GM21381 (cell line): ENCODE measurements around the gene AMH.

Source experiments
- ATAC-seq: cut with Tn5 transposase; IDR thresholded peaks from one replicate; pipeline ENCODE4 v1.9.1; 2021; ENCODE audit warnings: mild to moderate bottlenecking, moderate library complexity; ENCODE audit not compliant: unreplicated experiment

The AMH gene

GRCh38 chr19:2283835-2284507, 34.8 kb downstream of the AMH start:
- ATAC-seq = no peak

- no peak for ATAC-seq
Measured at GRCh38 chr19:2286402-2287140, 37.4 kb downstream of the AMH start.

- no peak for ATAC-seq
Measured at GRCh38 chr19:2287585-2288337, 38.6 kb downstream of the AMH start.

- ATAC-seq = no peak
Measured at GRCh38 chr19:2288338-2288817, 39.3 kb downstream of the AMH start.

- no peak for ATAC-seq
Measured at GRCh38 chr19:2288818-2289713, 39.9 kb downstream of the AMH start.

- ATAC-seq = no peak
Measured at GRCh38 chr19:2289714-2290435, 40.8 kb downstream of the AMH start.

GRCh38 chr19:2290441-2291184, 41.5 kb downstream of the AMH start:
- ATAC-seq = no peak

- ATAC-seq = no peak
Measured at GRCh38 chr19:2291185-2291751, 42.1 kb downstream of the AMH start.

- no peak for ATAC-seq
Measured at GRCh38 chr19:2294687-2295335, 45.7 kb downstream of the AMH start.

GRCh38 chr19:2296141-2296540, 47.0 kb downstream of the AMH start:
- no peak for ATAC-seq

- no peak for ATAC-seq
Measured at GRCh38 chr19:2300533-2300932, 51.4 kb downstream of the AMH start.
